ENCODE measurements around the gene GDPD3. TPM values are rescaled to one million over a fixed set of nuclear protein-coding genes. Genes with fewer than 3 reads are reported as not detected.
A peak's percentile ranks its signal among the peaks of the same experiment; 100 is the strongest.

The GDPD3 gene
- total and polyA plus RNA-seq, 2 of the 13 experiments (the other 11 are each of a cell fraction or from before 2014, with no cell fraction given) = 18.7 to 20.6 TPM

GRCh38 chr16:30063893-30064728 is 49.2 kb downstream of the GDPD3 start (continued):
- TF ChIP-seq ZNF660 (CRISPR knock-in tag; IDR thresholded peaks at IDR 0.05; ENCODE audit: borderline replicate concordance, low read depth) (no peak), ZFP37 (CRISPR knock-in tag; IDR thresholded peaks at IDR 0.05; ENCODE audit: borderline replicate concordance) (no peak; the same call in 1 of the 2 replicates), ZNF713 (CRISPR knock-in tag; IDR thresholded peaks at IDR 0.05) (peak; percentile 81; the same call in 1 of the 2 replicates), ZBTB26 (CRISPR knock-in tag; IDR thresholded peaks at IDR 0.05; ENCODE audit: borderline replicate concordance) (peak; percentile 35; the same call in 1 of the 2 replicates), MIER3 (CRISPR knock-in tag; IDR thresholded peaks at IDR 0.05; ENCODE audit: borderline replicate concordance) (peak; percentile 85; the same call in 1 of the 2 replicates), ZNF275 (CRISPR knock-in tag; IDR thresholded peaks at IDR 0.05; ENCODE audit: borderline replicate concordance) (peak; percentile 79; the same call in 1 of the 2 replicates), ZNF850 (CRISPR knock-in tag; conservative IDR thresholded peaks at IDR 0.05) (no peak), ZNF609 (CRISPR knock-in tag; IDR thresholded peaks at IDR 0.05; ENCODE audit: borderline replicate concordance) (peak; percentile 27; the same call in 1 of the 2 replicates), IRF1 (CRISPR knock-in tag; IDR thresholded peaks at IDR 0.05; ENCODE audit: low read depth) (no peak), BRCA1 (CRISPR knock-in tag; IDR thresholded peaks at IDR 0.05) (no peak; the same call in 1 of the 2 replicates), ZBTB1 (CRISPR knock-in tag; IDR thresholded peaks at IDR 0.05; ENCODE audit: borderline replicate concordance) (no peak), ZNF225 (CRISPR knock-in tag; IDR thresholded peaks at IDR 0.05) (peak; percentile 16), ZMYM2 (CRISPR knock-in tag; IDR thresholded peaks at IDR 0.05) (peak; percentile 81), CSRNP2 (CRISPR knock-in tag; conservative IDR thresholded peaks at IDR 0.05; ENCODE audit: low read depth) (no peak), NR3C1 (CRISPR knock-in tag; IDR thresholded peaks at IDR 0.05) (no peak), ZNF34 (CRISPR knock-in tag; IDR thresholded peaks at IDR 0.05; ENCODE audit: borderline replicate concordance) (peak; percentile 80; the same call in 1 of the 2 replicates), JARID2 (CRISPR knock-in tag; IDR thresholded peaks at IDR 0.05; ENCODE audit: insufficient replicate concordance) (peak; percentile 38), ARNT (IDR thresholded peaks at IDR 0.05) (no peak), NFIB (CRISPR knock-in tag; IDR thresholded peaks at IDR 0.05; ENCODE audit: borderline replicate concordance) (no peak)

All from HepG2 (cell line).